Measurements from ENCODE around the gene PRKCD. TPM values are rescaled to one million over a fixed set of nuclear protein-coding genes. Genes with fewer than 3 reads are reported as not detected.
A peak's percentile ranks its signal among the peaks of the same experiment; 100 is the strongest.

The PRKCD gene
- total and polyA plus RNA-seq, 2 of the 4 experiments (the other 2 are of a cell fraction): 4.3 to 19.0 TPM

DNA sequence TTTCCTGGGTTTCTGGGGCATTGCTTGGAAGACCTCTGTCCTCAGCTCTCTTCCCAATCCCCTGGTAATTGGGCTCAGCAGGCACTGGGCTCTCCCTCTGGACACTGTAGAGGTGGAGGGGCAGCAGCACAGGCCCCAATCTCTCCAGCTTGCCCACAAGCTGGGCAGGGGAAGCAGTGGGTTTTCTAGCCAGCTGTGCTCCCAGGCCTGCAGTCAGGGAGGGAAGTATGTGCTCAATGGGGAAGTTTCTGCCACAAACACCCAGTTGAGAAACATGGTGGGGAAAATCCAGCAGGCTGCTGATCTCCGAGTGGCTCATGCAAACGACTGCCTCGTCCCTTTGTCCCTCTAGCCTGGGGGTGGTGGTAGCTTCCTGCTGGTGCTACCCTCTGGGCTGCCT is 18.0 kb upstream of the PRKCD start:
- H4K5ac ChIP-seq (ENCODE audit: low read depth, low read length): no peak overlapping the region
- H3K4ac ChIP-seq (ENCODE audit: low read depth, low read length): no peak overlapping the region
- H2AK5ac ChIP-seq (ENCODE audit: low read depth, low read length): no peak overlapping the region
- peak overlapping the region; percentile 14 for H2AFZ ChIP-seq (replicated peaks; ENCODE audit: low read length, poor library complexity)
- H3K9ac ChIP-seq (ENCODE audit: low read depth, low read length): no peak overlapping the region
- H2AK9ac ChIP-seq (replicated peaks; ENCODE audit: low read depth, low read length, poor library complexity): no peak overlapping the region
- H3K4me1 ChIP-seq (ENCODE audit: control insufficient read depth, insufficient read depth, low read length): peaks cover 15% of the 10 kb centered on the region
- in situ Hi-C loops (cut with MboI; ENCODE audit: low sequenced_read_pairs) (no loop called here), intact Hi-C loops (cut with micrococcal nuclease) (no loop called here), dilution Hi-C loops (cut with HindIII; ENCODE audit: low sequenced_read_pairs, unreplicated experiment) (no loop called here)
- no peak overlapping the region for H2BK5ac ChIP-seq (ENCODE audit: low read depth, low read length, poor library complexity, severe bottlenecking)
- no peak overlapping the region for H2BK15ac ChIP-seq (ENCODE audit: low read depth, low read length)
- H2BK20ac ChIP-seq (ENCODE audit: low read depth, low read length): no peak overlapping the region
- no peaks in the 10 kb centered on the region for H3K36me3 ChIP-seq (ENCODE audit: control insufficient read depth, insufficient read depth, low read length)
- no peak overlapping the region for H2BK120ac ChIP-seq (ENCODE audit: low read depth, low read length)
- H4K8ac ChIP-seq (ENCODE audit: low read depth in 2 of 2, low read length in 2 of 2): no peak overlapping the region
- no peaks in the 10 kb centered on the region; the same call in none of the 2 replicates for H3K27me3 ChIP-seq (ENCODE audit: control insufficient read depth, insufficient read depth, low read length)
- no peak overlapping the region for H3K4me2 ChIP-seq (ENCODE audit: low read depth, low read length)
- no peak overlapping the region for H3K4me3 ChIP-seq (ENCODE audit: insufficient read depth, low read depth, low read length)
- ChIA-PET POLR2A (ENCODE audit: unreplicated experiment) (no interaction called here), CTCF (no interaction called here)
- H3K79me1 ChIP-seq (ENCODE audit: low read depth in 1 of 2, low read length in 2 of 2): 0 out of 4 replicates have a peak, but pooled peaks cover 0 to 6% of the 10 kb centered on the region in 2 experiments
- H4K91ac ChIP-seq (ENCODE audit: insufficient read depth, low read depth, low read length): no peak overlapping the region
- BruUV-seq (replicated peaks): no TSS peak
- H3K9me3 ChIP-seq (ENCODE audit: control insufficient read depth, insufficient read depth, low read length): no peaks in the 10 kb centered on the region
- H3K56ac ChIP-seq (ENCODE audit: extremely low read depth, insufficient read depth, low read length): no peak overlapping the region
- DNase-seq (no peak), ATAC-seq (ENCODE audit: low read depth) (no peak)
- WGBS, 2 experiments (ENCODE audit: extremely low coverage in 2 of 2, insufficient read length in 1 of 2): no CpG with 5 or more reads among the region's 3 CpGs
- H3K18ac ChIP-seq (ENCODE audit: low read depth, low read length): no peak overlapping the region
- TF ChIP-seq MXI1 (IDR thresholded peaks at IDR 0.05; ENCODE audit: borderline replicate concordance, low read depth, low read length) (no peak), RAD21 (IDR thresholded peaks at IDR 0.05; ENCODE audit: low read length) (no peak), FOS (IDR thresholded peaks at IDR 0.05; ENCODE audit: low read depth, low read length) (no peak), POLR2A (IDR thresholded peaks at IDR 0.05; ENCODE audit: low read depth, low read length) (no peak), MAZ (IDR thresholded peaks at IDR 0.05; ENCODE audit: borderline replicate concordance, low read depth, low read length) (no peak), RFX5 (IDR thresholded peaks at IDR 0.05; ENCODE audit: low read depth, low read length) (no peak), ELK1 (IDR thresholded peaks at IDR 0.05; ENCODE audit: borderline replicate concordance, low read depth, low read length) (no peak), CTCF (conservative IDR thresholded peaks at IDR 0.05; ENCODE audit: low read depth, low read length) (no peak), BHLHE40 (IDR thresholded peaks at IDR 0.05; ENCODE audit: low read depth, low read length) (no peak), MAFK (IDR thresholded peaks at IDR 0.05; ENCODE audit: low read depth, low read length) (no peak), SMC3 (IDR thresholded peaks at IDR 0.05; ENCODE audit: low read depth, low read length) (no peak), CEBPB (IDR thresholded peaks at IDR 0.05; ENCODE audit: low read depth, low read length) (no peak), RCOR1 (IDR thresholded peaks at IDR 0.05; ENCODE audit: insufficient replicate concordance, low read length) (no peak), CHD1 (IDR thresholded peaks at IDR 0.05; ENCODE audit: low read depth, low read length) (no peak), NFE2L2 (IDR thresholded peaks at IDR 0.05; ENCODE audit: low read depth, low read length) (no peak)
- TF ChIP-seq, protein P1, sequence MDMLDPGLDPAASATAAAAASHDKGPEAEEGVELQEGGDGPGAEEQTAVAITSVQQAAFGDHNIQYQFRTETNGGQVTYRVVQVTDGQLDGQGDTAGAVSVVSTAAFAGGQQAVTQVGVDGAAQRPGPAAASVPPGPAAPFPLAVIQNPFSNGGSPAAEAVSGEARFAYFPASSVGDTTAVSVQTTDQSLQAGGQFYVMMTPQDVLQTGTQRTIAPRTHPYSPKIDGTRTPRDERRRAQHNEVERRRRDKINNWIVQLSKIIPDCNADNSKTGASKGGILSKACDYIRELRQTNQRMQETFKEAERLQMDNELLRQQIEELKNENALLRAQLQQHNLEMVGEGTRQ (IDR thresholded peaks at IDR 0.05; ENCODE audit: low read depth, low read length): no peak
- H3K27ac ChIP-seq (ENCODE audit: insufficient read depth, low read length): no peak overlapping the region
- H3K9me1 ChIP-seq (ENCODE audit: insufficient read depth, low read length): peaks cover 14% of the 10 kb centered on the region
- no peak overlapping the region for H3K23ac ChIP-seq (ENCODE audit: low read depth, low read length)
- H3K14ac ChIP-seq (replicated peaks; ENCODE audit: low read depth, low read length): no peak overlapping the region
- peaks cover 3% of the 10 kb centered on the region; the same call in 1 of the 2 replicates for H4K20me1 ChIP-seq (ENCODE audit: insufficient read depth, low read length)

Data from IMR-90 (cell line).